HL-60 (cell line): ENCODE results near the gene TBX15.

Experiments used
- DNase-seq, 2 experiments: peaks; one replicate each; pipeline ENCODE4 v3.0.0-alpha.2; 2010 to 2020; ENCODE audit warnings: low read depth in 1 of 2, low spot score in 1 of 2
- H3K27ac ChIP-seq: fragments of 250-450 bp; sonication (Bioruptor Pico); replicated peaks from 2 replicates; pipeline ENCODE4 v1.5.1; 2020; ENCODE audit warnings: mild to moderate bottlenecking, moderate library complexity
- H3K27me3 ChIP-seq: fragments of 250-450 bp; sonication (Bioruptor Pico); 2 replicates; pipeline ENCODE4 v1.5.1; 2021; ENCODE audit warnings: mild to moderate bottlenecking, moderate library complexity; ENCODE audit not compliant: insufficient read depth, poor library complexity, severe bottlenecking
- H3K4me3 ChIP-seq: replicated peaks from 2 replicates; pipeline ENCODE4 v1.5.1; 2011; ENCODE audit warnings: mild to moderate bottlenecking, control low read depth, low read length; ENCODE audit not compliant: insufficient read depth
- GABPA ChIP-seq: IDR thresholded peaks from 2 replicates; pipeline ENCODE4 v1.6.1; 2012; ENCODE audit warnings: low read depth
- POLR2AphosphoS5 ChIP-seq: IDR thresholded peaks from 2 replicates; pipeline ENCODE4 v1.6.1; 2012; ENCODE audit warnings: low read depth
- SPI1 ChIP-seq: IDR thresholded peaks from 2 replicates; pipeline ENCODE4 v1.6.1; 2012; ENCODE audit warnings: low read depth, mild to moderate bottlenecking, borderline replicate concordance
- TF ChIP-seq, protein P1 (sequence below): IDR thresholded peaks from 2 replicates; pipeline ENCODE4 v1.6.1; 2012; ENCODE audit warnings: low read depth; ENCODE audit not compliant: insufficient replicate concordance
- TF ChIP-seq, protein P2 (sequence below): IDR thresholded peaks from one replicate; pipeline ENCODE4 v1.5.1; 2011; ENCODE audit warnings: low read length, control low read depth, inconsistent platforms; ENCODE audit not compliant: insufficient read depth

The TBX15 gene

DNA sequence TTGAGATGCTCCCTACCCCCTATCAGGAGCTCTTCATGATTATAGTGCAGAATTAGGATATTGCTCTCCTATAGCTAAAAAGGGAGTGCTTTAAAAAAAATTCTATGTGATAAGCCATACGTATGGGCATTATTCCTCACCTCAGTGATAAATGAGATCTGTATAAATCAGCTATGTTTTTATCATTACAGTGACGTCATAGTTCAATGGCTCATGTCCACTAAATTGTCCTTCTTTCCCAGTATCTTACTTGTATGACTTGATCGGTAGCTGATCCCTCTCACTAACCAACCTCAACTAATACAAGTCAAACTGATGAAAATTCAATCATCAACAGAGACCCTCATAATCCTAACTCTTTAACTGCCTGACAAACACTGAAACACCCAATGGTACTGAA, 93.3 kb downstream of the TBX15 start:
- H3K27me3 ChIP-seq = no peaks in the 10 kb centered on the region
- no peak overlapping the region for H3K27ac ChIP-seq
- TF ChIP-seq GABPA (no peak), SPI1 (no peak)
- TF ChIP-seq, protein P1, sequence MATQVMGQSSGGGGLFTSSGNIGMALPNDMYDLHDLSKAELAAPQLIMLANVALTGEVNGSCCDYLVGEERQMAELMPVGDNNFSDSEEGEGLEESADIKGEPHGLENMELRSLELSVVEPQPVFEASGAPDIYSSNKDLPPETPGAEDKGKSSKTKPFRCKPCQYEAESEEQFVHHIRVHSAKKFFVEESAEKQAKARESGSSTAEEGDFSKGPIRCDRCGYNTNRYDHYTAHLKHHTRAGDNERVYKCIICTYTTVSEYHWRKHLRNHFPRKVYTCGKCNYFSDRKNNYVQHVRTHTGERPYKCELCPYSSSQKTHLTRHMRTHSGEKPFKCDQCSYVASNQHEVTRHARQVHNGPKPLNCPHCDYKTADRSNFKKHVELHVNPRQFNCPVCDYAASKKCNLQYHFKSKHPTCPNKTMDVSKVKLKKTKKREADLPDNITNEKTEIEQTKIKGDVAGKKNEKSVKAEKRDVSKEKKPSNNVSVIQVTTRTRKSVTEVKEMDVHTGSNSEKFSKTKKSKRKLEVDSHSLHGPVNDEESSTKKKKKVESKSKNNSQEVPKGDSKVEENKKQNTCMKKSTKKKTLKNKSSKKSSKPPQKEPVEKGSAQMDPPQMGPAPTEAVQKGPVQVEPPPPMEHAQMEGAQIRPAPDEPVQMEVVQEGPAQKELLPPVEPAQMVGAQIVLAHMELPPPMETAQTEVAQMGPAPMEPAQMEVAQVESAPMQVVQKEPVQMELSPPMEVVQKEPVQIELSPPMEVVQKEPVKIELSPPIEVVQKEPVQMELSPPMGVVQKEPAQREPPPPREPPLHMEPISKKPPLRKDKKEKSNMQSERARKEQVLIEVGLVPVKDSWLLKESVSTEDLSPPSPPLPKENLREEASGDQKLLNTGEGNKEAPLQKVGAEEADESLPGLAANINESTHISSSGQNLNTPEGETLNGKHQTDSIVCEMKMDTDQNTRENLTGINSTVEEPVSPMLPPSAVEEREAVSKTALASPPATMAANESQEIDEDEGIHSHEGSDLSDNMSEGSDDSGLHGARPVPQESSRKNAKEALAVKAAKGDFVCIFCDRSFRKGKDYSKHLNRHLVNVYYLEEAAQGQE = no peak
- TF ChIP-seq, protein P2, sequence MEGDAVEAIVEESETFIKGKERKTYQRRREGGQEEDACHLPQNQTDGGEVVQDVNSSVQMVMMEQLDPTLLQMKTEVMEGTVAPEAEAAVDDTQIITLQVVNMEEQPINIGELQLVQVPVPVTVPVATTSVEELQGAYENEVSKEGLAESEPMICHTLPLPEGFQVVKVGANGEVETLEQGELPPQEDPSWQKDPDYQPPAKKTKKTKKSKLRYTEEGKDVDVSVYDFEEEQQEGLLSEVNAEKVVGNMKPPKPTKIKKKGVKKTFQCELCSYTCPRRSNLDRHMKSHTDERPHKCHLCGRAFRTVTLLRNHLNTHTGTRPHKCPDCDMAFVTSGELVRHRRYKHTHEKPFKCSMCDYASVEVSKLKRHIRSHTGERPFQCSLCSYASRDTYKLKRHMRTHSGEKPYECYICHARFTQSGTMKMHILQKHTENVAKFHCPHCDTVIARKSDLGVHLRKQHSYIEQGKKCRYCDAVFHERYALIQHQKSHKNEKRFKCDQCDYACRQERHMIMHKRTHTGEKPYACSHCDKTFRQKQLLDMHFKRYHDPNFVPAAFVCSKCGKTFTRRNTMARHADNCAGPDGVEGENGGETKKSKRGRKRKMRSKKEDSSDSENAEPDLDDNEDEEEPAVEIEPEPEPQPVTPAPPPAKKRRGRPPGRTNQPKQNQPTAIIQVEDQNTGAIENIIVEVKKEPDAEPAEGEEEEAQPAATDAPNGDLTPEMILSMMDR = no peak
- DNase-seq = no peak
- no peak overlapping the region for H3K4me3 ChIP-seq

DNA sequence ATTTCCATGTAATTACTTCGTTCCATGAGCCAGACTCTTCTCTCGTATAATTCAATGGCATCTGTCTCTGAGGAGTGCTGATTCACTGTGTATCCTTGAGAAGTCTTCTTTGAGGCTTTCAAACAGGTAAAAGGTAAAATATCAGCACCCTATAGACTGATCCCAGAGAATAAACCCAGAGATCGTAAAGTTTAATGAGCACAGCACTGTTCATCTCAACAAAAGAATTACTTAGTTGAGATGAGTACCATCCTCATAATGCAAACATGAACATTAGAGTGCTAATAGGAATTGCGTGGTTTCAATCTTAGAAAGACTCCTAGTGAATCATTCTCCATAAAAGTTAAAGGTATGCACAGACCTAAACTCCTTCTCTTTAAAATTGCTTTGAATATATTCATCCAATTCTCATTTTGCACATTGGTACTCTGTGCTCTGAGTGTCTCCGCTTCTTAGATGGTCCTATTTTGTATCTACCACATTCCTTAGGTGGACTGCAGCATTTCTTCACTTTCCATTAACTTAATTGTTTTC, 97.2 kb downstream of the TBX15 start:
- TF ChIP-seq, protein P1 = no peak
- TF ChIP-seq GABPA (no peak), SPI1 (no peak), POLR2AphosphoS5 (no peak)
- TF ChIP-seq, protein P2 = no peak
- Histone ChIP-seq H3K27ac (no peak overlapping the region), H3K4me3 (no peak overlapping the region), H3K27me3 (no peaks in the 10 kb centered on the region)
- DNase-seq = no peak

DNA sequence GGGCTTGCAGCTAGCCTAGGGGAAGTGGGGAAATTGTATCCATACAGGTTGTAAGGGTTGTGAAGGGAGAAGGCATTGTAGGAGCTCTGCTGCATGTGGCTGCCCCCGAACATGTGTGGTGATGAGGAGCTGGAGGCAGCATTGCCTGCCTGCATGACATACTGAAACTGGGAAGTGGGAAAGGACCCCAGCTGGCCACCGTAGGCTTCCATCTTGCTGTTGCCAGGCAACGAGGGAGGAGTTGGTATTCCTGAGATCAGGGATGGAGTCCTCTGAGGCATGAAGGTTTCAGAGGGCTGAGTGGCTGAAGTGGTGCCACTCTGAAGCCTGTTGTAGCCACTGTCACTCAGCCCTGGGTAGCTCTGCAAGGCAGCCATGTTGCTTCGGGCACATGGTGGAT, 103.2 kb downstream of the TBX15 start:
- TF ChIP-seq POLR2AphosphoS5 (no peak), GABPA (no peak), SPI1 (no peak)
- TF ChIP-seq, protein P2 = no peak
- TF ChIP-seq, protein P1 = no peak
- H3K27me3 ChIP-seq = no peaks in the 10 kb centered on the region
- H3K27ac ChIP-seq = no peak overlapping the region
- DNase-seq = no peak
- no peak overlapping the region for H3K4me3 ChIP-seq
